Endometrial microvascular endothelial cells (primary cell): Measurements from ENCODE around the gene MICAL3. TPM values are rescaled to one million over a fixed set of nuclear protein-coding genes. Genes with fewer than 3 reads are reported as not detected.

Experiments
- in situ Hi-C: cut with HindIII; loops from 2 replicates; pipeline ENCODE4 v1.10.0; 2017; ENCODE audit warnings: low sequenced_read_pairs, low pct_unique_long_range_greater_than_20kb; ENCODE audit errors: inconsistent ontology term
- total RNA-seq: library from RNA; depleted of rRNA; stranded (reverse); fragments of >200 nt; gene quantifications from one replicate; pipeline ENCODE4 v1.2.3, GENCODE V29; 2015; ENCODE audit errors: inconsistent ontology term

Gene MICAL3
- total RNA-seq, 1 donor from 2014 or later = 20.0 TPM

DNA sequence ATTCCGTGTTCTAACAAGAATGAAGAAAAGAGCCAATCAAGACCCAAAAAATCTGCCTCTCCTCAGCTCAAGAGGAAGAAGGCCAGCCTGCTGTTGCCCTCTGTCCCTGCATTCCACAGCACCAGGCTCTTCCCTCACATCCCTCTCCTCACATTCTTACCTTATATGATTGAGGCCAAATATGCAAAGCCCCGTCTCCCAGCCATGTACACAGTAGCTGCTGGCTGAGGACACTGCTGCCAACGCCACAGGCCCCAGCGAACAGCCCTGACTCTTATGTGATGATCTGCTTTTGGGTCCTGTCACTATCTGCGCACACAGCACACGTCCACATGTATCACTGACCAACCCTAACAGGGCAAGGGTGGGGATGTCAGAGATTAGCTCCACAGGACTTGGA, 60.2 kb downstream of the MICAL3 start:
- in situ Hi-C loops = no loop called here

- in situ Hi-C loops = no loop called here
Measured at GRCh38 chr22:17963015-17963414, 61.3 kb downstream of the MICAL3 start.

DNA sequence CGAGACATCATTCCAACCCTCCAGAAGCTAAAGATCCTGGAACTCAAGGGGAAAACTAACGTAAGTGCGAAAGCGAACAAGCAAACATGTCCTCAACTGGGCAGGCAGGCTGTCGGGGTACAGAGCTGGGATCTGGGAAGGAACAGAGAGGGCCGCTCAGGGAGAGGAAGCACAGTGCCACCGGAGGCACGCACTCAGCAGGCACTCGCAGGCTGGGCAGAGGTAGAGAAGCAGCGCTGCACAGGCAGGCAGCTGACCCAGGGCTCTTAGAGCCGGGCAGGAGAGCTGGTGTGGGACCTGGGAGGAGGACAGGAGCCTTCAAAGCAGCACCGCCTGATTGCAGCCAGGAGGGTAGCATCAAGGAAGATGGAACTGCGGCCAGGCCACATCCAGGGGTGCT, 62.2 kb downstream of the MICAL3 start:
- in situ Hi-C loops = no loop called here

GRCh38 chr22:17961446-17961729, 63.0 kb downstream of the MICAL3 start:
- in situ Hi-C loops = no loop called here

DNA sequence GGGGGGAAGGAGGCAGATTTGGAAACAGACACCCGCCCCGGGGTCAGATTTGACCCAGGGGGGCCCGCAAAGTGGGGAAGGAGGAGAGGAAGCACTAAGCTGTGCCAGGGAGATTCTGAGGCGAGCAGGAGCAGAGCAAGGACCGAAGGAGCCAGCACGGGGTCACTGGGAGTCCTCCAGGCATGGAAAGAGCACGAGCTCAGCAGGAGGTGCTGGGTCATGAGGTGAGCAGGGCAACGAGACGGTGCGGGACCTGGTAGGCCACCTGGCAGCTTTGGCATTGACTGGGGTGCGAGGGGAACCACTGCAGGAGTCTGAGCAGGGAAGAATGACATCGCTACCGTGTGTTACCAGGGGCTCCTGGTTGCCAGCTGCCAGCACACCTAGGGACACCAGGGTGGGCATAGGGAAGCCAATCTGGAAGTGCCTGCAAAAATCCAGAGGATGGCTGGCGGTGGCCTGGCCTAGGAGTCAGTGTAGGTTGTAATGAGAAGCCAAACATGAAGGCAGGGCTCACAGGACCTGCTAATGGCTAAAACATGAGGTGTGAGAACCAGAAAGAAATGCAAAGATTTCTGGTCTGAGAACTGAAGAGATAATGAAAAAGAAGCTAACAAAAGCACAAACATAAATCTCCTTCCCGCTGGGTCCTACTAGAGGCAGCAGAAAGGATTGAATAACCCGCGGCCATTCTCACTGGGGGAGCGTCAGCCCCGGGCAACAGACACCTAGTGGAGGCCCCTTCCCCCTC, 63.5 kb downstream of the MICAL3 start:
- in situ Hi-C loops = no loop called here

DNA sequence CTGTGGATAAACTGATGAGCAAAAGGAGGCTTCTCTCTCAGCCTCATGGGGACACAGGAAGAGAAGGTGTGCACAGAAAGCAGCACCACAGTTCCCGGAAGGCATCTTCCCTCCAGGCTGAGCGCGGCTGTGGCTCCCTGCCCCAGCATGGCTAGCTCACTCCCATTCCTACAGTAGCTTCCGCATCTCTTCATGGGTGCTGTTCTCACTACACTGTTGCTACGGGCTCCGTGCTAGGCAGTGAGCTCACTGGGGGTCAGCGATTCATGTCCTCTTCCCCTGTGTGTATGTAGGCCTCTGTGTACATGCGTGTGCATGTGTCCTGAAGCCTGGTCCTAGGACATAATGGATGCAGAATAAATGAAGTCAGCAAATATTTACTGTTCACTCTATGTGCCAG, 64.3 kb downstream of the MICAL3 start:
- in situ Hi-C loops = no loop called here

- in situ Hi-C loops = no loop called here
Measured at GRCh38 chr22:17958166-17958565, 66.2 kb downstream of the MICAL3 start.

DNA sequence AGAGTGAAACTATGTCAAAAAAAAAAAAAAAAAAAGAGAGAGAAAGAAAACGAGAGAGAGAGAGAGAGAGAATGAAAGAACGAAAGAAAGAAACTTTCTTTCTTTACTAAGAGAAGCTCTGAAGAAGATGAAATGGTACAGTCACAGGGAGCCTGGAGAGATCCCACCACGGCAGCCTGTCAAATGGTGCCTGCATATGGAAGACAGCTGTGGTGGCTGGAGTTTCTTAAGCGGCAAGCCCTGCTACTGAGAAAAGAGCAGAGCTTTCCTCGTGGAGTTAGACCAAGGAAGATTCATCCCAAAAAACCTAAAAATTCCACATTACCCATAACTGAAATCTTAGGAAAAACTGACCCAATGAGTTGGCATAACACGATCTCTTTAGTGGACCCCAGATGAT, 66.7 kb downstream of the MICAL3 start:
- in situ Hi-C loops = no loop called here

DNA sequence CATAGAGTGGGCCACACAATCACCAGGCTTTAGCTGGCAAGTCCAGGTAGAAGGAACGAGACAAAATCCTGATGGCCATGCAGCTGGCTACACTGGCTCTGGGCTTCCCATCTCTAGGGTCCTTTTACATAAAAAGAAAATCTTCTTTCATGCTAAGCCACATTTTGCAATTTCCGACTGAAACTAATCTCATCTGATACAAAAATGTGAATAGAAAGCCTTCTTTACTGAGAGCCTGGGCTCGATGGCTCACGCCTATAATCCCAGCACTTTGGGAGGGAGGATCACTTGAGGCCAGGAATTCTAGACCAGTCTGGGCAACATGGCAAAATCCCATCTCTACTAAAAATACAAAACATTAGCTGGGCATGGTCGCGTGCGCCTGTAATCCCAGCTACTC, 67.2 kb downstream of the MICAL3 start:
- in situ Hi-C loops = no loop called here

DNA sequence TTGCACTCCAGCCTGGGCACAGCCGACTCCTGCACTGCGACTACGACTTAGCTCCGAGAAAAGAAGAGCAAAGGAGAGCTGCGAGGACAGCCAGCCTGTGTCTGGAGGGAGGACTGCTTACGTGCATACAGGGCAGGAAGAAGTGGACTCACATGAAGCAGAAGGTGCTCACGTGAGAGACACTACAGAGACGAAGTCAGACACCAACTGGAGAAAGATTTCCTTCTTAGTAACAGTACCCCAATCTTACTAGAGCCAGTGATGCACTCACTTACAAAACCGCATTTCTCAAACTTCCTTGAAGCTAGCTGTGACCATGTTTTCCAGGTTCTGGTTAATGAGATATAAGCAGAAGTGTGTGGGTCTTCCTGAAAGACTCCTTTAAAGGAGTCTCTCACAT, 67.7 kb downstream of the MICAL3 start:
- in situ Hi-C loops = no loop called here

DNA sequence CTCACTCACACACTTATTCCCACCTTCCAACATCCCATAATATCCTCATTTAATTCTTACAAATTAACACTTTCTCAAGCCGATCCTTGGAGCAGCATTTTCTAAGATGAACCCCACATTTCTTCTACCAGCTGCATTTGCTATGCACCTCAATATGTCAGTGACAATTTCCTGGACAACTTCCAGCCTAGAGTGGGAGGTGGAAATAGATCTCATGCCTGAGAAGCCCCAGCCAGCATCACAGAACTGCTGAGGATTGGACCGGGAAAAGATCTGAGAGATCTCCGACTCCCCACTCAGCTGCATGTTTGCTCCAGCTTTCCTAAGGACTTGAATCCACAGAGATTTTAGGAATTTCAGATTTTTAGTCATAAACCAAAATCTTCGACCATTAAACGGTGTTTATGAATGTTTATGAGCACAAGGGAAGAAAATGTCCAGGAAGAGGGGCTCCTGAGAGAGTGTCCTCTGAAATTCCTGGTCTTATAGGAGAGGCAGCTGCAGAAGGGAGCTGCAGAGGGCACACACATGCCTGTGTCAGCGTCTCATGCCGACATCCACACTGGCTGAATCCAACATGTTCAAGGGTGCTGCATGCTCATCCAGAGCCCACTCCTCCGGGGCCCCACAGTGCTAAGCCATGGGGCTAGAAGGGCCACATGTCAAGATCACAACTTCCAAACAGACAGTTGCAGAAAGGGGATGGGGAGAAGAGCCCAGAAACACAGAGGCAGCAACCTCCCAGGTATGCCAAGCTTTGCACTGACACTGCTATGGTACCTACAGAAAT, 68.6 kb downstream of the MICAL3 start:
- in situ Hi-C loops = no loop called here

DNA sequence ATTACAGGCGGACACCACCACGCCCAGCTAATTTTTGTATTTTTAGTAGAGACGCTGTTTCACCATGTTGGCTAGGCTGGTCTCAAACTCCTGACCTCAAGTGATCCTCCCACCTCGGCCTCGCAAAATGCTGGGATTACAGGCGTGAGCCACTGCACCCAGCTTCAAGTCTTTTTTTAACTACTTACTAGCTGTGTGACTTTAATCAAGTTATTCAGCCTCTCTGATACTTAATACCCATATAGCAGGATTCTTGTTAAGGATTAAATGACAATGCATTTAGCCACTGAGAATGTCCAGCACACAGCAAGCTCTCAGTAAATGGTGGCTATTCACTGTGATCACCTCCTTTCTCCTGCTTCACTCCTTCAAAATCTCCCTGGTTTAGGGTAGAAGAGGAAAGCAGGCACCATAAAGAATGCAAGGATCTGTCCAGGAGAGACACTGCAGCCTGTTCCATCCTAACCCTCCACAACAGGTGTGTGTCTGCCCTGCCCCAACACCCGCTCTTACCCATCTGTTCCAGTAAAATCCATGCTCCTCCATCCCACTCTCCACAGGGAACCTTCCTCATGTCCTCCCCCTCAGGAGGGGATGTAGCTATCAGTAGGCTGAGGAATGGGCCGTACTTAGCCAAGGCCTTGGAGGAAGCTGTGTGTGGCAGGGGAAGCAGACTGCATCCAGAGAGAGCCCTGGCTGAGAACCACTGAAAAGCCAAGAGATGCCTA, 69.3 kb downstream of the MICAL3 start:
- in situ Hi-C loops = no loop called here

DNA sequence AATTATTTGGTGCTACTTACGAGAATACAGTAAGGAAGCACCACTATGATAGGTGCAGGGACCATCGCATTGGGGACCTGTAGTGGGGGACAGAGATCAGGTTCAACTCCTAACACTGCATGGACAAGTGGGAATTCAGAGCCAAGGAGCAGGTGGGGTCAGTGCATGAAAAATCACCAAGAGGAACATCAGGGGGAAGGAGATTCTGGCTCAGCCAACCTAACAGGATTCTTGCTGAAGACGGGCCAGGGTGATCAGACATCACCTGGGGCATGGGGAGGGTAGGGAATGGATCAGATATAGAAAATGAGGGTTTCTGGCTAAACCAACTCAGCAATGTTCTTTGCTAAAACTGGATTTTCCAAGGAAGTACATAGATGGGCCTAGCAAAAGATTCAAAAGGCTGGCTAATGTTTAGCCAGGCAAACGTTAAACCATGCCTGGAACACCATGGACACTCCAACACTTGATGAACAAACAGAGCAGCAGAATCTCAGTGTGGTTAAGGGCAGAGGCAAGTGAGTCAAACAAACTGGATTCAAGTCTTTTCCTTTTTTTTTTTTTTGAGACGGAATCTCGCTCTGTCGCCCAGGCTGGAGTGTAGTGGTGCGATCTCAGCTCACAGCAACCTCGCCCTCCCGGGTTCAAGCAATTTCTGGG, 70.0 kb downstream of the MICAL3 start:
- in situ Hi-C loops = no loop called here

GRCh38 chr22:17953147-17953546, 71.2 kb downstream of the MICAL3 start:
- in situ Hi-C loops = no loop called here

DNA sequence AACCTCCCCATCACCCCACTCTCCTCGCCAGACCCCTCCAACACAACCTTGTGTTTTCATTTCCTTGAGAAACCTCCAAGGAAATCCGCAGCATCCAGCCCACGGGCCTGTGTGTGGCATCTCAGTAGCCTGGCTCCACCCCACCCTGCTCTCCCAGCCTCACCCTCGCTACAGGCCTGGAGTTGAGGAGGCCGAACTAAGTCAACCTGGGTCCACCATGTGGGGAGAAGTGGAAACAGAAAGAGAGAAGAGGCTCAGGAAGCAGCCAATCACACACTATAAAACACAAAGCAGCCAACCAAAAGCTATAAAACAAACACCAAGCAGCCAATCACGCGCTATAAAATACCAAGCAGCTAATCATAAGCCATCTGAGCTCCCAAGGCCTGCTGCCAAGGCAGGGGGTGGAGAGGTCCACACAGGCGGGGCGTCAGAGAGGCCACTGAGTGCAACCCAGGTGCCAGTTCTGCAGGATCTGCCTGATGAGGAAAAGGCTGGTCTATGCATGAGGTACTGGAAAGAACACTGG, 72.0 kb downstream of the MICAL3 start:
- in situ Hi-C loops = no loop called here

DNA sequence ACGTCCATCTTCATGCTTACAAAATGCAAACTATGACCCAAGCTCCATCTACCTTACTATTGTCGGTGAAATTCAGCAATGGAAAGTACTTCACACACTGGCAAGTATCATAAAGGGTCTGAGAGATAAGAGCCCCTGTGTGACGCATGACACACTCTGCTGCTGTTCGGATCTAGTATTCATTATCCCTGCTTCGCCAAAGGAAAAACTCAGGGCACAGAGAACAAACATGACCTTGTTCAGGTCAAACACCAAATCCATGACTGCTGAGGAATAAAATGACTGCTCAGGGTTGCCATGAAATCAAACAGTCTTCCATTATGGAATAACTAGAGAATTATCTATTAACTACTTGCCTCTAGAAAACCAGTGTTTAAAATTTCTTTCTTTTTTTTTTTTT, 73.0 kb downstream of the MICAL3 start:
- in situ Hi-C loops = no loop called here

- in situ Hi-C loops = no loop called here
Measured at GRCh38 chr22:17950651-17951214, 73.6 kb downstream of the MICAL3 start.

DNA sequence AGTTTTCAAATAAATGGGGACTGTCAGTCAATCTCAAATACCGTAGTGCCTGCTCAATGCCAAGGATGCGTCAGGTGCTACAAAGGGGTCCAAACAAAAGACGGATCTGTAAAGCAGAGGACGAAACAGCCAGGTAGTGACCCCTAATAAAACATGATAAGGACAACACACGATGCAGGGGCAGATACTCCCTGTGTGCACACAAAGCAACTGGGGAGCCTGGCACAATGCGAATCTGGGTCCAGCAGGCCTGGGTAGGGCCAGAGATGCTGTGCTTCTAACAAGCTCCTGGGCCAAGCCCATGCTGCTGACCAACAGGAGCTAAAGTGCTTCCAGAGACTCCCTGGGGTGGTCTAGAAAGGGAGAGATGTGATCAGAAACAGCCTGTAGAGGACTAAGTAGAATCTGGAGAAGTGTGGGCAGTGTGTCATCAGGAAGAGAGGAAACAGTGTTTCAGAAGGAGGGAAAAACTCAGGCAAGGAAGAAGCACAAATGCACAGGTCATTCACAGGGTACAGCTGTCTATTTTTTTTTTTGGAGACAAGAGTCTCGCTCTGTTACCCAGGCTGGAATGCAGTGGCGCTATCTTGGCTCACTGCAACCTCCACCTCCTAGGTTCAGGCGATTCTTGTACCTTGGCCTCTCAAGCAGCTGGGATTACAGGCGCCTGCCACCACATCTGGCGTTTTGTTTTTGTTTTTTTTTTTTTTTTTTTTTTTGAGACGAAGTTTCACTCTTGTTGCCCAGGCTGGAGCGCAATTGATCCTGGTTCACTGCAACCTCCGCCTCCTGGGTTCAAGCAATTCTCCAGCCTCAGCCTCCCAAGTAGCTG, 74.5 kb downstream of the MICAL3 start:
- in situ Hi-C loops = no loop called here
